Activated CD4-positive, alpha-beta T cell treated with anti-CD3 and anti-CD28 coated beads, Interleukin-2, amount 10 ng/mL, durations not matched to agents 24 days and 14 days (primary cell): ENCODE results near the gene RASSF5. TPM values are rescaled to one million over a fixed set of nuclear protein-coding genes. Genes with fewer than 3 reads are reported as not detected.
A peak's percentile ranks its signal among the peaks of the same experiment; 100 is the strongest.
"Not testable (repeated sequence)": the region's sequence is repeated elsewhere in the genome, so short reads cannot be mapped to it uniquely, and the experiment has no call there.

Experiments
- DNase-seq: peaks from one replicate; pipeline ENCODE4 v3.0.0; 2022
- H3K27ac Mint-ChIP-seq: one replicate; pipeline ENCODE4 v1.8.0; 2022; ENCODE audit warnings: mild to moderate bottlenecking, mixed read lengths
- H3K27me3 Mint-ChIP-seq: one replicate; pipeline ENCODE4 v1.8.0; 2022; ENCODE audit warnings: mixed read lengths
- H3K36me3 Mint-ChIP-seq: one replicate; pipeline ENCODE4 v1.8.0; 2022; ENCODE audit warnings: low read depth, mild to moderate bottlenecking, mixed read lengths
- H3K4me1 Mint-ChIP-seq: one replicate; pipeline ENCODE4 v1.8.0; 2021; ENCODE audit warnings: mixed read lengths
- H3K4me3 Mint-ChIP-seq: one replicate; pipeline ENCODE4 v1.8.0; 2022; ENCODE audit warnings: mild to moderate bottlenecking, moderate library complexity, mixed read lengths
- H3K9me3 Mint-ChIP-seq: one replicate; pipeline ENCODE4 v1.8.0; 2021; ENCODE audit warnings: mixed read lengths
- intact Hi-C: fragments of 100-400 bp; cut with micrococcal nuclease; formaldehyde crosslinking; loops from one replicate; pipeline ENCODE4 v1.15.1; 2023
- total RNA-seq: library from RNA; stranded (reverse); gene quantifications from 2 replicates; pipeline ENCODE4 v1.2.3, GENCODE V29; 2022

Gene RASSF5
- total RNA-seq, 1 donor from 2014 or later, result 193 TPM

DNA sequence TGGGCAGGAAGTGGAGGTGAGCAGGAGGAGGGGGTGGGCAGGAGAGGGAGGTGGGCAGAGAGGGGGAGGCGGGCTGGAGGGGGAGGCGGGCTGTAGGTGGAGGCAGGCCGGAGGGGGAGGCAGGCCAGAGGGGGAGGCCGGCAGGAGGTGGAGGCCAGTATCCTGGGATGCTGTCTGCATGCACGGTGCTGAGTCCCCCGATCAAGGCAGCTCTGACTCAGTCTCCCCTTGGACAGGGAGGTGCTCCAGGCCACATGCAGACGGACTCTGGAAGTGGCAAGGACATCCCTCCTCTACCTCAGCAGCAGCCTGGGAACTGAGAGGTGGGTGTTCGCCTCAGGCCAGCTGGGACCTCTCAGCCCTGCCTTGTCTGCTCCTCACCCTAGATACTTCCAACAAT is 27.1 kb upstream of the RASSF5 start:
- DNase-seq, result no peak
- Mint-ChIP-seq H3K4me1 (peaks cover 23% of the 10 kb centered on the region), H3K27me3 (no peaks in the 10 kb centered on the region), H3K4me3 (no peak overlapping the region), H3K9me3 (no peaks in the 10 kb centered on the region), H3K36me3 (peaks cover 73% of the 10 kb centered on the region), H3K27ac (no peak overlapping the region)
- intact Hi-C loops, result no loop called here

DNA sequence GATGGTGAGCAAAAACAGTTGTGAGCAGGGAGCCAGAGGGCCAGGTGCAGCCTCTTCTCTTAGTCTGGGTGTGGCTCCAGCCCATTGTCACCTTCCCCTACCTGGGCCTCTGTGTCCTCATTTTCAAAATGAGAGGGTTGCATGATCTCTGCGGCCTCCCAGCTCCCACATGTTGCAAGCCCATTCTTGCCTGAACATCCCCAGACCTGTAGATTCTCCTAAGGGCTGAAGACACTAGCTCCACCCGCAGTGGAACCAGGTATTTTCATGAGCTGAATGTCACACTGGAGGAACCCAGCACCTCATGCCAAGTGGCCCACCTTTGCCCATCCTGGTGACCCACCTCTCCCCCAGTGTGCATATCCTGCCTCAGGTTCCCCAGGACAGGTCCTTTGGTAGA is 24.7 kb upstream of the RASSF5 start:
- peaks cover 61% of the 10 kb centered on the region for H3K36me3 Mint-ChIP-seq
- no peak overlapping the region for H3K4me3 Mint-ChIP-seq

DNA sequence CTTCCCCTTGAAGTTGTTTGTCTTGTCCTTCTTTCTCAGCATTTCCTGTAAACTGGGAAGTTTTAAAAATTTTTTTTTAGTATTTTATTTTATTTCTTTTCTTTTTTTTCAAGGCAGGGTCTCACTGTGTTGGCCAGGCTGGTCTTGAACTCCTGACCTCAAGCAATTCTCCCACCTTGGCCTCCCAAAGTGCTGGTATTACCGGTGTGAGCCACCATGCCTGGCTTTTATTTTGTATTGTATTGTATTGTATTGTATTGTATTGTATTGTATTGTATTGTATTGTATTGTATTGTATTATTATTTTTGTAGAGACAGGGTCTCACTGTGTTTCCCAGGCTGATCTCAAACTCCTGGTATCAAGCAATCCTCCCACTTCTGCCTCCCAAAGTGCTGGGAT is 23.5 kb upstream of the RASSF5 start:
- H3K9me3 Mint-ChIP-seq, H3K27me3 Mint-ChIP-seq, H3K4me3 Mint-ChIP-seq, DNase-seq, H3K27ac Mint-ChIP-seq, intact Hi-C loops: not testable (repeated sequence)
- H3K36me3 Mint-ChIP-seq, result peaks cover 65% of the 10 kb centered on the region
- peaks cover 14% of the 10 kb centered on the region for H3K4me1 Mint-ChIP-seq

More for the DNA sequence above, 24.7 kb upstream of the RASSF5 start:
- intact Hi-C loops, result no loop called here
- DNase-seq, result no peak
- H3K9me3 Mint-ChIP-seq, result no peaks in the 10 kb centered on the region
- no peak overlapping the region for H3K27ac Mint-ChIP-seq
- H3K27me3 Mint-ChIP-seq, result no peaks in the 10 kb centered on the region
- H3K4me1 Mint-ChIP-seq, result peaks cover 14% of the 10 kb centered on the region

DNA sequence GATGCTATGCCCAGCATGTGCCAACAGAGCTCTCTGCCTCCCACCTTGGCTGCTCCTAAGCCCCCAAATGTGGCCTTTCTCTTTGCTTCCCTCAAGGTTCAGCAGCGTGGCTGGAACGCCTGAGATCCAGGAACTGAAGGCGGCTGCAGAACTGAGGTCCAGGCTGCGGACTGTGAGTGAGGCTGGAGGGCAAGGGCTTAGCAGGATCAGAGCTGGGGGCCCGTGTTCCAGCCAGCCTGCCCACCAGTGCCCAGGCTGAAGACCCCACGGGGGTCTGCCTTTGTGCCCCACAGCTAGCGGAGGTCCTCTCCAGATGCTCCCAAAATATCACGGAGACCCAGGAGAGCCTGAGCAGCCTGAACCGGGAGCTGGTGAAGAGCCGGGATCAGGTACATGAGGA is 22.4 kb upstream of the RASSF5 start:
- intact Hi-C loops, result no loop called here
- Mint-ChIP-seq H3K27me3 (no peaks in the 10 kb centered on the region), H3K4me3 (no peak overlapping the region), H3K36me3 (peaks cover 59% of the 10 kb centered on the region), H3K27ac (no peak overlapping the region), H3K9me3 (no peaks in the 10 kb centered on the region), H3K4me1 (peaks cover 11% of the 10 kb centered on the region)
- DNase-seq, result no peak

- intact Hi-C loops, result no loop called here
- Mint-ChIP-seq H3K27ac (no peak overlapping the region), H3K36me3 (peaks cover 61% of the 10 kb centered on the region), H3K9me3 (no peaks in the 10 kb centered on the region), H3K4me3 (no peak overlapping the region), H3K4me1 (peaks cover 9% of the 10 kb centered on the region), H3K27me3 (no peaks in the 10 kb centered on the region)
- no peak for DNase-seq
Measured at GRCh38 chr1:206486995-206487788, 20.1 kb upstream of the RASSF5 start.

GRCh38 chr1:206487970-206488369 is 19.4 kb upstream of the RASSF5 start:
- intact Hi-C loops, result no loop called here
- no peak overlapping the region for H3K4me3 Mint-ChIP-seq
- peak overlapping the region; percentile 72 for H3K27ac Mint-ChIP-seq
- H3K27me3 Mint-ChIP-seq, result no peaks in the 10 kb centered on the region
- no peak for DNase-seq
- H3K4me1 Mint-ChIP-seq, result peaks cover 9% of the 10 kb centered on the region
- H3K36me3 Mint-ChIP-seq, result peaks cover 60% of the 10 kb centered on the region
- H3K9me3 Mint-ChIP-seq, result no peaks in the 10 kb centered on the region

GRCh38 chr1:206488466-206488865 is 18.9 kb upstream of the RASSF5 start:
- intact Hi-C loops, result no loop called here
- H3K4me3 Mint-ChIP-seq, result no peak overlapping the region
- no peaks in the 10 kb centered on the region for H3K27me3 Mint-ChIP-seq
- H3K27ac Mint-ChIP-seq, result no peak overlapping the region
- H3K9me3 Mint-ChIP-seq, result no peaks in the 10 kb centered on the region
- peaks cover 9% of the 10 kb centered on the region for H3K4me1 Mint-ChIP-seq
- H3K36me3 Mint-ChIP-seq, result peaks cover 59% of the 10 kb centered on the region
- no peak for DNase-seq

DNA sequence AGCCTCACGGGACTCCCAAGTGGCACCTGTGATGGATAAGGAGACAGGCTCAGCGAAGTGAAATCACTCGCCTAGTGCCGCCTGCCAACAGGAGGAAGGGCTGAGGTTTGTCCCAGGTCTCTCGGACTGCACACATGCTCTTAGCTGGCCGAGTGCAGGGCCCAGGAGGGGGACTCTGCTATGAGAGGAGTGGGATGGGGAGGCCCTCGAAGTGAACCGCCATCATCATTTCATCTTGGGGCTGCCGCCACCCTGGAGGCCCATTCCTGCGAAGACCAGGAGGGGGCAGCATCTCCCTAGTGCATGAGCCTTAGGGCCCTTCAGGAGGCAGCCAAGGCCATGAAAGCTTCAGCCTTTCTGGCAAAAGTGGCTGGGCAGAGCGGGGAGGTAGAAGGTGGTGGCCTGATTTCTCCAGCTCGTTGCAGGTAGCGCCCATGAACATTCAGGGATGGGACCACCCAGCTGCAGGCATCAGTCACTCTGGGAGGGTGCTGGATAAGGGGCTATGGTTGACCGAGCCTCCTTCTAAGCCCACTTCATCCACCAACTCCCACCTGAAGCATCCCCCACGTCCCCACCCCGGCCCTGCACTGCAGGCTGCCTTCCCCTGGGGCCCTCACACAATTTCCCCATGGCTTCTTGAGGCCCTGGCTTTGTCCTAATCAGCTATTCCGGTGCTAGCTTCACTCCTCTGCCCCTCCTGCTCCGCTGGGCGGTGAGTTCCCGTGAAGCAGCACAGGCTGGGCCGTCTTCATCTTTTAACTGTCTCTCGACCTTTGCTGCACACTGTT is 17.2 kb upstream of the RASSF5 start:
- H3K36me3 Mint-ChIP-seq, result peaks cover 60% of the 10 kb centered on the region
- peaks cover 13% of the 10 kb centered on the region for H3K4me1 Mint-ChIP-seq
- no peaks in the 10 kb centered on the region for H3K27me3 Mint-ChIP-seq
- no peak overlapping the region for H3K4me3 Mint-ChIP-seq
- peak; percentile 89 for DNase-seq
- intact Hi-C loops, result loop anchor here (1.0 to 5.0 kb wide), 3 partner anchors 55 to 172 kb away; no protein-coding TSS in a partner anchor
- no peak overlapping the region for H3K27ac Mint-ChIP-seq
- H3K9me3 Mint-ChIP-seq, result no peaks in the 10 kb centered on the region

GRCh38 chr1:206490771-206491405 is 16.4 kb upstream of the RASSF5 start:
- intact Hi-C loops, result loop anchor here (1.0 to 5.0 kb wide), 3 partner anchors 54 to 171 kb away; no protein-coding TSS in a partner anchor
- Mint-ChIP-seq H3K4me1 (peaks cover 13% of the 10 kb centered on the region), H3K9me3 (no peaks in the 10 kb centered on the region), H3K36me3 (peaks cover 61% of the 10 kb centered on the region), H3K4me3 (no peak overlapping the region), H3K27ac (no peak overlapping the region), H3K27me3 (no peaks in the 10 kb centered on the region)
- DNase-seq, result no peak

DNA sequence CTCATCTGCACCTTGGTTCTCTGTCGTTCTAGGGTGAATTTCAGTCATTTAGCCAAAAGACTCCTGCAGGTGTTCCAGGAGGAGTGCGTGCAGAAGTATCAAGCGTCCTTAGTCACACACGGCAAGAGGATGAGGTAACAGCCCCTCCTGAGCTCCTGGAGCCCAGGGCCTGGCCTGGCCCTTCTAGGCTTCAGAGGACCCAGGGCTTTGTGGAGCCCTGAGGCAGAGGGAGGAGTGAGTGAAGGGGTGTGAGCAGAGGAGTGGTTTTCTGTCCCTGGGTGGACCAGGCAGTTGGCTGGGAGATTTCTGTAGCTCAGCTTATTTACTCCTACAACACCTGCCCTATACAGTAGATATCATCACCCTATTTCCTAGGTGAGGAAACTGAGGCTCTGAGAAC is 15.7 kb upstream of the RASSF5 start:
- peaks cover 67% of the 10 kb centered on the region for H3K36me3 Mint-ChIP-seq
- no peaks in the 10 kb centered on the region for H3K9me3 Mint-ChIP-seq
- H3K27me3 Mint-ChIP-seq, result no peaks in the 10 kb centered on the region
- peaks cover 20% of the 10 kb centered on the region for H3K4me1 Mint-ChIP-seq
- no peak overlapping the region for H3K4me3 Mint-ChIP-seq
- no peak for DNase-seq
- intact Hi-C loops, result loop anchor here (2.0 to 5.0 kb wide), 2 partner anchors 53 to 171 kb away; no protein-coding TSS in a partner anchor
- no peak overlapping the region for H3K27ac Mint-ChIP-seq

DNA sequence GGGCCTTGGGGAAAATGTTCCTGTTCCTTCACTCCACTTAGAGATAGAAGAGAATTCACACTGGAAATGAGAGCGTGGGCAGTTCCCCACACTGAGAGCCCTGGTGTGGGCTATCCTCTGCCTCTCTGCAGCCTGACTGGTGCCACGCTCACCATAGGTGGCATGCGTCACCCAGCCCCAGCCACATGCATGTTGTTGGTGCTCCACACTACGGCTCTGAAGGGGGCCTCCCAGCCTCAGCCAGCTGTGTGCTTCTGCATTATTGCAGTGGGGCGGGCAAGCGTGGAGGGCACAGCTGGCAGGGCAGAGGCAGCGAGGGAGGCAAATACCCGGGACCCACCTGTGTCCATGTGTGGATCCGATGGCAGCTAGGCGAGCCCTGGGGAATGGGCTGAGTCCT is 14.7 kb upstream of the RASSF5 start:
- H3K4me3 Mint-ChIP-seq, result no peak overlapping the region
- peaks cover 21% of the 10 kb centered on the region for H3K4me1 Mint-ChIP-seq
- H3K36me3 Mint-ChIP-seq, result peaks cover 65% of the 10 kb centered on the region
- H3K27me3 Mint-ChIP-seq, result no peaks in the 10 kb centered on the region
- H3K9me3 Mint-ChIP-seq, result no peaks in the 10 kb centered on the region
- DNase-seq, result no peak
- intact Hi-C loops, result loop anchor here (5.0 kb wide), 1 partner anchor 170 kb away; no protein-coding TSS in a partner anchor
- H3K27ac Mint-ChIP-seq, result no peak overlapping the region

DNA sequence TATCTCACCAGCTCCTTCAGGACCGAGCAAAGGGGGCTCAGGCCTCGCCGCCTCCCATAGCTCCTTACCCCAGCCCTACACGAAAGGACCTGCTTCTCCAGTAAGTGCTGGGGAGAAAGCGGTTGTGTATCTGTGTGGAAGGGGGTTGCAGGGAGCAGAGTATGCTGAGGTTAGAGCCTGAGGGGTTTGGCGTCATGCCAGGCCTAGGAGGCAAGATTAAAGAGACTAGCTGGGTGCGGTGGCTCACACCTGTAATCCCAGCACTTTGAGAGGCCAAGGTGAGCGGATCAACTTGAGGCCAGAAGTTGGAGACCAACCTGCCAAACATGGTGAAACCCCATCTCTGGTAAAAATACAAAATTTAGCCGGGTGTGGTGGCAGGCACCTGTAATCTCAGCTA is 14.1 kb upstream of the RASSF5 start:
- Mint-ChIP-seq H3K9me3 (no peaks in the 10 kb centered on the region), H3K4me3 (no peak overlapping the region), H3K27ac (no peak overlapping the region), H3K27me3 (no peaks in the 10 kb centered on the region), H3K36me3 (peaks cover 61% of the 10 kb centered on the region), H3K4me1 (peaks cover 18% of the 10 kb centered on the region)
- intact Hi-C loops, result loop anchor here (5.0 kb wide), 1 partner anchor 169 kb away; no protein-coding TSS in a partner anchor
- no peak for DNase-seq

- intact Hi-C loops, result no loop called here
Measured at GRCh38 chr1:206495011-206495461, 12.3 kb upstream of the RASSF5 start.

More at GRCh38 chr1:206495011-206495461, 12.3 kb upstream of the RASSF5 start:
- Mint-ChIP-seq H3K27ac (no peak overlapping the region), H3K27me3 (no peaks in the 10 kb centered on the region), H3K4me1 (peaks cover 16% of the 10 kb centered on the region), H3K36me3 (peaks cover 67% of the 10 kb centered on the region), H3K9me3 (no peaks in the 10 kb centered on the region), H3K4me3 (no peak overlapping the region)
- no peak for DNase-seq
